GM13977 (cell line): ENCODE measurements around the gene RTN4RL1.
A peak's percentile ranks its signal among the peaks of the same experiment; 100 is the strongest.

Source experiments
- DNase-seq: peaks from one replicate; pipeline ENCODE4 v3.0.0; 2012; ENCODE audit warnings: low spot score
- CTCF ChIP-seq: IDR thresholded peaks from 2 replicates; pipeline ENCODE4 v1.5.1; 2012; ENCODE audit warnings: mild to moderate bottlenecking, control low read depth; ENCODE audit not compliant: insufficient read depth; ENCODE audit errors: extremely low read depth, missing control alignments
- in situ Hi-C: fragments of 300-500 bp; cut with MboI; formaldehyde crosslinking; loops from one replicate; pipeline ENCODE4 v1.12.0; 2022; ENCODE audit warnings: low sequenced_read_pairs, low pct_unique_long_range_greater_than_20kb, mixed read lengths, inconsistent platforms; ENCODE audit not compliant: unreplicated experiment

The RTN4RL1 gene

GRCh38 chr17:2060385-2060658 is 35.2 kb upstream of the RTN4RL1 start:
- no peak for TF ChIP-seq CTCF
- in situ Hi-C loops: loop anchor here (10.0 kb wide), 1 partner anchor 184 kb away; no protein-coding TSS in a partner anchor
- no peak for DNase-seq

- in situ Hi-C loops: loop anchor here (10.0 kb wide), 1 partner anchor 185 kb away; no protein-coding TSS in a partner anchor
- DNase-seq: no peak
- TF ChIP-seq CTCF: no peak
Observed at GRCh38 chr17:2059547-2060384, 34.6 kb upstream of the RTN4RL1 start.

- in situ Hi-C loops: no loop called here
- peak; percentile 89 for DNase-seq
- TF ChIP-seq CTCF: peak; percentile 97
Observed at GRCh38 chr17:2058586-2059546, 33.7 kb upstream of the RTN4RL1 start.

GRCh38 chr17:2057760-2058585 is 32.8 kb upstream of the RTN4RL1 start:
- in situ Hi-C loops: no loop called here
- TF ChIP-seq CTCF: no peak
- no peak for DNase-seq

- no peak for DNase-seq
- no peak for TF ChIP-seq CTCF
- in situ Hi-C loops: no loop called here
Observed at GRCh38 chr17:2057175-2057759, 32.1 kb upstream of the RTN4RL1 start.
